Spleen (tissue), 7 donors: ENCODE results near the gene EIF1AD.

ENCODE experiments used
- POLR2A ChIP-seq, 3 donors: fragments of 450-650 bp; IDR thresholded peaks; one replicate each; pipeline ENCODE4 v1.5.1; 2017; ENCODE audit warnings: antibody characterized with exemption in 3 of 3, mild to moderate bottlenecking in 1 of 3
- POLR2AphosphoS5 ChIP-seq, 3 donors: sonication (generic); formaldehyde crosslinking; IDR thresholded peaks; one replicate each; pipeline ENCODE4 v1.5.1; 2017; ENCODE audit warnings: antibody characterized with exemption in 3 of 3
- TF ChIP-seq, protein P1 (sequence below), 11 experiments: fragments of 200-600 bp in 7 of 11; fragments of 450-650 bp in 4 of 11; sonication (generic) in 4 of 11; IDR thresholded peaks in 8 of 11; conservative IDR thresholded peaks in 3 of 11; 1 replicate in 7 of 11; 2 replicates in 4 of 11; pipeline versions ENCODE4 v1.4.0 to v1.8.0; 2016 to 2021; ENCODE audit warnings: antibody characterized with exemption in 11 of 11, inconsistent platforms in 4 of 11, mild to moderate bottlenecking in 1 of 11
- donor health status: DM: no; HTN: no; CAD: no; lungs with moderate emphysema.
- donor health status: DM: no; HTN: no; CAD: no.
- donor health status: DM: no; HTN: no; CAD: no.

DNA sequence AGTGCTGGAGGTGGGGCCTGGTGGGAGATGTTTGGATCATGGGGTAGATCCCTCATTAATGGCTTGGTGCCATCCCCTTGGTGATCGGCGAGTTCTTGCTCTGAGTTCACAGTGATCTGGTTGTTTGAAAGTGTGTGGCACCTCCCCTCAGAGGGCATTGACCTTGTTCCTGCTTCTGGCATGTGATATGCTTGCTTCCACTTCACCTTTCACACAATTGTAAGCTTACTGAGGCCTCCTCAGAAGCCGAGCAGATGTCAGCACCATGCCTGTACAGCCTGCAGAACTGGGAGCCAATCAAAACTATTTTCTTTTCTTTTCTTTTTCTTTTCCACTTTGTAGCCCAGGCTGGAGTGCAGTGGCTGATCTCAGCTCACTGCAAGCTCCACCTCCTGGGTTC, 35.4 kb upstream of the EIF1AD start:
- TF ChIP-seq POLR2AphosphoS5 (IDR thresholded peaks at IDR 0.05): no peak
- TF ChIP-seq, protein P1, sequence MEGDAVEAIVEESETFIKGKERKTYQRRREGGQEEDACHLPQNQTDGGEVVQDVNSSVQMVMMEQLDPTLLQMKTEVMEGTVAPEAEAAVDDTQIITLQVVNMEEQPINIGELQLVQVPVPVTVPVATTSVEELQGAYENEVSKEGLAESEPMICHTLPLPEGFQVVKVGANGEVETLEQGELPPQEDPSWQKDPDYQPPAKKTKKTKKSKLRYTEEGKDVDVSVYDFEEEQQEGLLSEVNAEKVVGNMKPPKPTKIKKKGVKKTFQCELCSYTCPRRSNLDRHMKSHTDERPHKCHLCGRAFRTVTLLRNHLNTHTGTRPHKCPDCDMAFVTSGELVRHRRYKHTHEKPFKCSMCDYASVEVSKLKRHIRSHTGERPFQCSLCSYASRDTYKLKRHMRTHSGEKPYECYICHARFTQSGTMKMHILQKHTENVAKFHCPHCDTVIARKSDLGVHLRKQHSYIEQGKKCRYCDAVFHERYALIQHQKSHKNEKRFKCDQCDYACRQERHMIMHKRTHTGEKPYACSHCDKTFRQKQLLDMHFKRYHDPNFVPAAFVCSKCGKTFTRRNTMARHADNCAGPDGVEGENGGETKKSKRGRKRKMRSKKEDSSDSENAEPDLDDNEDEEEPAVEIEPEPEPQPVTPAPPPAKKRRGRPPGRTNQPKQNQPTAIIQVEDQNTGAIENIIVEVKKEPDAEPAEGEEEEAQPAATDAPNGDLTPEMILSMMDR (IDR thresholded peaks at IDR 0.05 in 8 of 11, conservative IDR thresholded peaks at IDR 0.05 in 3 of 11): no peak
- no peak for TF ChIP-seq POLR2A (IDR thresholded peaks at IDR 0.05)
